Gastrocnemius medialis (tissue), 4 donors: ENCODE measurements around the gene DMGDH.

Experiments
- POLR2A ChIP-seq, 2 donors: fragments of 450-650 bp; IDR thresholded peaks; one replicate each; pipeline ENCODE4 v1.6.1; 2017; ENCODE audit warnings: antibody characterized with exemption in 2 of 2, mild to moderate bottlenecking in 2 of 2, moderate library complexity in 2 of 2
- TF ChIP-seq, protein P1 (sequence below), 5 experiments: fragments of 450-650 bp in 3 of 5; fragments of 200-600 bp in 2 of 5; sonication (generic) in 2 of 5; IDR thresholded peaks in 4 of 5; conservative IDR thresholded peaks in 1 of 5; 1 replicate in 4 of 5; 2 replicates in 1 of 5; pipeline ENCODE4 v1.5.1; 2016 to 2019; ENCODE audit warnings: antibody characterized with exemption in 5 of 5, mild to moderate bottlenecking in 3 of 5, moderate library complexity in 3 of 5

DNA sequence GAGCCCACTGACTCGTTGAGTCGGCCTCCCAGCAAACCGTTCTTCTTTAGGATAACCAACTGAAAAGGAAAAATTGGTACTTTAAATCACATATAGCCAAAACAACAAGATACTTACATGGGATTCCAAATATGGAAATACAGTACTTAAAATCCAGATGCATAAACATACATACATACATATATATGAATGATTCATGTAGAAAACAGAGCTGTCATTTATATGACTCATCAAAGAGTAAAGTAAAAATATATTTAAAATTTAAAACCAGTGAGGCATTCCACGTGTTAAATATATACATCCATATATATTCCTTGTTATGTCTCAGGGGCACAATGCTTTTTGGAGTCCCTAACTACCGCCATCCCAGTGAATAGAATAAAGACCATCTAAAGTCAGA lies 36.7 kb downstream of the DMGDH start:
- no peak for TF ChIP-seq POLR2A (IDR thresholded peaks at IDR 0.05)
- TF ChIP-seq, protein P1, sequence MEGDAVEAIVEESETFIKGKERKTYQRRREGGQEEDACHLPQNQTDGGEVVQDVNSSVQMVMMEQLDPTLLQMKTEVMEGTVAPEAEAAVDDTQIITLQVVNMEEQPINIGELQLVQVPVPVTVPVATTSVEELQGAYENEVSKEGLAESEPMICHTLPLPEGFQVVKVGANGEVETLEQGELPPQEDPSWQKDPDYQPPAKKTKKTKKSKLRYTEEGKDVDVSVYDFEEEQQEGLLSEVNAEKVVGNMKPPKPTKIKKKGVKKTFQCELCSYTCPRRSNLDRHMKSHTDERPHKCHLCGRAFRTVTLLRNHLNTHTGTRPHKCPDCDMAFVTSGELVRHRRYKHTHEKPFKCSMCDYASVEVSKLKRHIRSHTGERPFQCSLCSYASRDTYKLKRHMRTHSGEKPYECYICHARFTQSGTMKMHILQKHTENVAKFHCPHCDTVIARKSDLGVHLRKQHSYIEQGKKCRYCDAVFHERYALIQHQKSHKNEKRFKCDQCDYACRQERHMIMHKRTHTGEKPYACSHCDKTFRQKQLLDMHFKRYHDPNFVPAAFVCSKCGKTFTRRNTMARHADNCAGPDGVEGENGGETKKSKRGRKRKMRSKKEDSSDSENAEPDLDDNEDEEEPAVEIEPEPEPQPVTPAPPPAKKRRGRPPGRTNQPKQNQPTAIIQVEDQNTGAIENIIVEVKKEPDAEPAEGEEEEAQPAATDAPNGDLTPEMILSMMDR (IDR thresholded peaks at IDR 0.05 in 4 of 5, conservative IDR thresholded peaks at IDR 0.05 in 1 of 5): no peak
